ENCODE measurements around the gene HEBP2. TPM values are rescaled to one million over a fixed set of nuclear protein-coding genes. Genes with fewer than 3 reads are reported as not detected.
A peak's percentile ranks its signal among the peaks of the same experiment; 100 is the strongest.

HEBP2 gene
- total RNA-seq, 1 donor from 2014 or later = 40.5 TPM

GRCh38 chr6:138467901-138468300 lies 63.9 kb downstream of the HEBP2 start:
- Mint-ChIP-seq H3K36me3 (ENCODE audit: low read depth, unreplicated experiment) (peaks cover 7% of the 10 kb centered on the region), H3K9me3 (ENCODE audit: unreplicated experiment) (no peaks in the 10 kb centered on the region), H3K27ac (ENCODE audit: unreplicated experiment) (peak overlapping the region; percentile 29), H3K4me3 (ENCODE audit: unreplicated experiment) (no peak overlapping the region), H3K27me3 (ENCODE audit: low read depth, unreplicated experiment) (no peaks in the 10 kb centered on the region), H3K4me1 (ENCODE audit: low read depth, unreplicated experiment) (peaks cover 22% of the 10 kb centered on the region)
- no peak overlapping the region for H3K27ac ChIP-seq (ENCODE audit: low read depth, low read length)
- peaks cover 15% of the 10 kb centered on the region for H3K4me1 ChIP-seq (ENCODE audit: insufficient read depth, low read length)
- FAIRE-seq (no peak), DNase-seq (ENCODE audit: low read depth) (no peak)
- H2AFZ ChIP-seq (ENCODE audit: low read depth, low read length) = no peak overlapping the region
- no peak overlapping the region for H3K4me2 ChIP-seq (ENCODE audit: low read length)
- H3K79me2 ChIP-seq (ENCODE audit: insufficient read depth, low read length) = peaks cover 5% of the 10 kb centered on the region
- TF ChIP-seq EZH2 (IDR thresholded peaks at IDR 0.05; ENCODE audit: insufficient read depth, low read length) (no peak), CTCF (IDR thresholded peaks at IDR 0.05; ENCODE audit: insufficient read depth, low read depth, low read length) (no peak)
- no peak overlapping the region for H3K4me3 ChIP-seq (ENCODE audit: insufficient read depth, low read depth, low read length)
- H4K20me1 ChIP-seq (ENCODE audit: insufficient read depth, low read length) = no peaks in the 10 kb centered on the region
- peaks cover 6% of the 10 kb centered on the region for H3K36me3 ChIP-seq (ENCODE audit: insufficient read depth, low read length)
- no peak overlapping the region for H3K9ac ChIP-seq (ENCODE audit: low read length)
- H3K9me3 ChIP-seq (ENCODE audit: insufficient read depth, low read depth, low read length) = no peaks in the 10 kb centered on the region
- no peaks in the 10 kb centered on the region for H3K27me3 ChIP-seq (ENCODE audit: insufficient read depth, low read length)

DNA sequence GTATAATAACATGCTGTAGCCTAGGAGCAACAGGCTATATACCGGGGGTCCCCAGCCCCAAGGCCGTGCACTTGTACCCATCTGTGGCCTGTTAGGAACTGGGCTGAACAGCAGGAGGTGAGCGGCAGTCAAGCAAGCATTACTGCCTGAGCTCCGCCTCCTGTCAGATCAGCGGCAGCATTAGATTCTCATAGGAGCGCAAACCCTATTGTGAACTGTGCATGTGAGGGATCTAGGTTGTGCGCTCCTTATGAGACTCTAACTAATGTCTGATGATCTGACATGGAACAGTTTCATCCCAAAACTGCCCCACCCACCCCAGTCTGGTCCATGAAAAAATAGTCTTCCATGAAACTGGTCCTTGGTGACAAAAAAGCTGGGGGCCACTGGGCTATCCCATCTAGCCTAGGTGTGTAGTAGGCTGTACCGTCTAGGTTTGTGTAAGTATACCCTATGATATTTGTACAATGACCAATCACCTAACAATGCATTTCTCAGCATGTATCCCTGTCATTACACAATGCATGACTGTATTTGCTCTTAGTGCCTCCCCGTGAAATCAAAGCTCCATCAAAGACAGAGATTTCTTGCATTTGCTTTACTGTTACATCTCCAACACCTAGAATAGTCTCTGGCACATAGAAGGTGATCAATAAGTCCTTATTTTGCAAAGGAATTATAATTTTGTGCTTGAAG lies 64.4 kb downstream of the HEBP2 start:
- H3K4me3 ChIP-seq (ENCODE audit: insufficient read depth, low read depth, low read length) = no peak overlapping the region
- DNase-seq (ENCODE audit: low read depth) (peak; percentile 45), FAIRE-seq (no peak)
- no peaks in the 10 kb centered on the region for H3K27me3 ChIP-seq (ENCODE audit: insufficient read depth, low read length)
- no peaks in the 10 kb centered on the region for H3K9me3 ChIP-seq (ENCODE audit: insufficient read depth, low read depth, low read length)
- no peak overlapping the region for H3K27ac ChIP-seq (ENCODE audit: low read depth, low read length)
- no peak overlapping the region for H3K4me3 Mint-ChIP-seq (ENCODE audit: unreplicated experiment)
- no peak overlapping the region for H2AFZ ChIP-seq (ENCODE audit: low read depth, low read length)
- peaks cover 5% of the 10 kb centered on the region for H3K79me2 ChIP-seq (ENCODE audit: insufficient read depth, low read length)
- H3K27me3 Mint-ChIP-seq (ENCODE audit: low read depth, unreplicated experiment) = no peaks in the 10 kb centered on the region
- H3K36me3 ChIP-seq (ENCODE audit: insufficient read depth, low read length) = peaks cover 3% of the 10 kb centered on the region
- peaks cover 5% of the 10 kb centered on the region for H3K36me3 Mint-ChIP-seq (ENCODE audit: low read depth, unreplicated experiment)
- TF ChIP-seq EZH2 (IDR thresholded peaks at IDR 0.05; ENCODE audit: insufficient read depth, low read length) (no peak), CTCF (IDR thresholded peaks at IDR 0.05; ENCODE audit: insufficient read depth, low read depth, low read length) (no peak)
- H3K4me1 ChIP-seq (ENCODE audit: insufficient read depth, low read length) = peaks cover 15% of the 10 kb centered on the region
- peaks cover 22% of the 10 kb centered on the region for H3K4me1 Mint-ChIP-seq (ENCODE audit: low read depth, unreplicated experiment)
- peak overlapping the region; percentile 5 for H3K4me2 ChIP-seq (ENCODE audit: low read length)
- H3K9me3 Mint-ChIP-seq (ENCODE audit: unreplicated experiment) = no peaks in the 10 kb centered on the region
- peak overlapping the region; percentile 36 for H3K27ac Mint-ChIP-seq (ENCODE audit: unreplicated experiment)
- H3K9ac ChIP-seq (ENCODE audit: low read length) = no peak overlapping the region
- no peaks in the 10 kb centered on the region for H4K20me1 ChIP-seq (ENCODE audit: insufficient read depth, low read length)

Small RNAs within 50 kb of the gene (microRNA-seq; reads per million reads assigned to microRNA genes)
- gene MIR3145 = 5.7 reads per million, percentile 24 among the genes with 10 or more reads in this experiment

Other genes with a start within 250 kb of the HEBP2 start
- gene ARFGEF3, start 242.3 kb upstream of the HEBP2 start, total RNA-seq = 1.5 and 1.9 TPM in 2 replicates
- gene PBOV1, start 185.7 kb upstream of the HEBP2 start, total RNA-seq = not detected in 2 replicates
- gene SMIM28, start 26.3 kb upstream of the HEBP2 start, total RNA-seq = not detected in 2 replicates
- 28.7 and 33.5 TPM in 2 replicates for gene NHSL1, start 95.3 kb downstream of the HEBP2 start, total RNA-seq

Measured in astrocyte (in vitro differentiated cells and primary cell).